Skeletal muscle cell (primary cell): ENCODE data around the gene GRHL3.
A peak's percentile ranks its signal among the peaks of the same experiment; 100 is the strongest.

Source experiments
- DNase-seq: peaks from one replicate; pipeline ENCODE4 v3.0.0-alpha.2; 2010; ENCODE audit warnings: low read depth
- H3K4me3 ChIP-seq: 2 replicates; pipeline ENCODE4 v1.5.1; 2011; ENCODE audit warnings: low read depth, mild to moderate bottlenecking, control low read depth, low read length, moderate library complexity

Gene GRHL3

DNA sequence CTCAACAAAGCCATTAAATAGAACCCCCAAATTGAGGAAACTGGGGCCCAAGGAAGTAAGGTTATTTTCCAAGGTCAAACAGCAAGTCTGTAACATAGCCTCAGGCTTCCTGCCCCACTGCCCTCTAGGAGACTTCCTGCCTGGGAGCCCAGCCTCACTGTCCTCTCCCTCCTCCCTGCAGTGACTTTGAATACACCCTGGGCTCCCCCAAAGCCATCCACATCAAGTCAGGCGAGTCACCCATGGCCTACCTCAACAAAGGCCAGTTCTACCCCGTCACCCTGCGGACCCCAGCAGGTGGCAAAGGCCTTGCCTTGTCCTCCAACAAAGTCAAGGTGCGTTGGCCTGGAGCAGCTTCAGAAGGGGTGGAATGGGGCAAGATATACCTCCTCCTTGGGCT is 18.3 kb downstream of the GRHL3 start:
- no peak overlapping the region for H3K4me3 ChIP-seq
- no peak for DNase-seq

DNA sequence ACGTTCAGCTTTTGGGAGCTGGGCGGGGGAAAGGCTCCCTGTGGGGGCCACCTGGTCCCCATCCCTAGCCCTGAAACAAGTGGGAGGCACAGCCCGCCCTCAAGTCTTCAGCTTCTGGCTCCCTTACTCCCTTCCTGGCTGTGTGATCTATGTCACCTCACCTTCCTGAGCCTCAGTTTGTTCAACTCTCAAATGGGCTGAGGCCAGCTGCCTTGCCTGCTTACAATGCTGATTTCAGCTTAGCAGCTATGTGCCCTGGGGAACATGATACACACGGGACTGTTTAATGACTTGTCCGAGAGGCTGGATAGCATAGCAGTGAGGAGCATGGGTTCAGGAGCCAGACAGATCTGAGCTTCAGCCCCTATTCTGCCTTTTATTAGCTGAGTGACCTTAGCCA is 19.3 kb downstream of the GRHL3 start:
- DNase-seq, result no peak
- no peak overlapping the region for H3K4me3 ChIP-seq

DNA sequence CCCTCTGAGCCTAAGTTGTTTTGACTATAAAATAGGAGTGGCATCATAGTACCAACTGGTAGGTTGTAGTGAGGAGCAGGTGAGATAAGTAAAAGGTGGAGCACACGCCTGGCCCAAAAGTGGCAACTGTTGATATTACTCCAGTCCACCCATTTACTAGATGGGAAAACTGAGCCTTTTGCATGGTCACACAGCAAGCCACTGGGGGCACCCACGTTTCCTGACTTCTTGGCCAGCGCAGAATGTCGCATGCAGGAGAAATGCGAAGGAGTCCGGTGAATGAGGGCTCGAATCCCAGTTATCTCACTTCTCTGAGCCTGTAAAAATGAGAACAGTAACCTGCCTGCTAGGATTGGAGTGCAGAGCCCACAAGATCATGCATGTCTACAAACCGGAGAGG is 20.8 kb downstream of the GRHL3 start:
- no peak overlapping the region for H3K4me3 ChIP-seq
- DNase-seq, result no peak

DNA sequence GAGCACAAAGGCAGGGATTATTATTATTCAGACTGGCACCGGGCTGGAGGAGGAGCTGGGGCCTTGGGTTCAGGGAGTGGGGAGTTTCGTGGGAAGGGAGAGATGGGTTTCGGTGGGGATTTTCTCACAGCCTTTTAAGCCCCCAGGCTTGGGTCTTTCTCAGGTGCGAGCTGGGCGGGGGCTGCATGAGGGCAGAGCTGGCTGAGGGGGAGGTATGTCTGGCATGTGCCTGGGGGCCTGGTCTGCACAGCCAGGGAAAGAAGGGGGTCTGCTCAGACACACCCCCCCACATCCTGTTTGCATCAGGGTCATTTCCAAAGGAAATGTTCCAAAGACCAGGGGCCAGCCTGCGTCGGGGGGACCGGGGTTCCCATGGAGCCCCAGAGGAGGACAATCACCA is 21.6 kb downstream of the GRHL3 start:
- no peak for DNase-seq
- no peak overlapping the region for H3K4me3 ChIP-seq

DNA sequence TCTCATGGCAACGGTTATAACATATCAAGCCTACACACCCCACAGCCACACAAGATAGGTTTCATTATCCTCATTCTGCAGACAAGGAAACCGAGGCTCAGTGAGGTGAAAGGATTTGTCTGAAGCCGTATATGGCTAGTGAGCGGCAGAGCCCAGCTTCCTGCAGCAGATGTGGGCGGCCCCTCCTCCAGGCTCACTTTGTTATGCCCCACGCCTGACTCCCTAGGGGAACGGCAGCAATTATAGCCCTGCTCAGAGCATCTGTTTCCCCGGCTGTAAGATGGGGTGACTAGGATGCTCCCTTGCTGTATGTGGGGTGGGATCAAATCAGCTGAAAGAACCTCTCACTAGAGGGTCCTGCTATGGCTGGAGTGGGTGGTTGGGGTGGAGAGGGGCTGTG is 22.1 kb downstream of the GRHL3 start:
- DNase-seq, result no peak

DNA sequence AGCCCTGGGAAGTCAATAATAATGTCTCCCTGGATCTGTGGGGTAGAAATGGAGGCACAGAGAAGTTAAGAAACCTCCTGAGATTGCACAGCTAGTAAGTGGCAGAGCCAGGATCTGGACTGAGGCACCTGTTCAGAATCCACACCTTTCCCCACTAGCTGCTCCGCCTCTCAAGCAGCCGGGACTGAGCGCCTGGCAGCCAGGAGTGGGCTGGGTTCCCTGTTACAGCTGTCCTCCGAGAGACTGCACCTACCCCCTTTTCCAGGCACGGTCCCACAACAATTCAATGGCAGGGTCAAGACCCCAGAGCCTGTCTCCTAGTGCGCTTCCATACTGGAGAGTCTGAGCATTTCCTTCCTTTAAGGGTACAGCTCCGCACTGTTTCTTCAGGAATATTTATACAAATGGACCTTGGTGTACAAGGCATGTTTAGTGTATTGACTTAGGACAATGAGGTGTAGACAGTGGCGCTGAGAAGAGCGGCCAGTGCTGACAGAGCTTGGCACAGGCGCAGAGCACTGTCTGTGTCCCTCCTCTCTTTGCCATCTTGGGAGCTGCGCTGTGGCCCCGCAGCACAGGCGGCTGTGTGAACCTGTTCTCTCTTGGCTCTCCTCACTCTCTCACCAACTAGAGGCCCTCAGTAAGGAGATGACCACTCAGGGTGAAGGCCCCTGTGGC is 24.4 kb downstream of the GRHL3 start:
- no peak for DNase-seq
- H3K4me3 ChIP-seq, result no peak overlapping the region

More for the DNA sequence above, 22.1 kb downstream of the GRHL3 start:
- no peak overlapping the region for H3K4me3 ChIP-seq

DNA sequence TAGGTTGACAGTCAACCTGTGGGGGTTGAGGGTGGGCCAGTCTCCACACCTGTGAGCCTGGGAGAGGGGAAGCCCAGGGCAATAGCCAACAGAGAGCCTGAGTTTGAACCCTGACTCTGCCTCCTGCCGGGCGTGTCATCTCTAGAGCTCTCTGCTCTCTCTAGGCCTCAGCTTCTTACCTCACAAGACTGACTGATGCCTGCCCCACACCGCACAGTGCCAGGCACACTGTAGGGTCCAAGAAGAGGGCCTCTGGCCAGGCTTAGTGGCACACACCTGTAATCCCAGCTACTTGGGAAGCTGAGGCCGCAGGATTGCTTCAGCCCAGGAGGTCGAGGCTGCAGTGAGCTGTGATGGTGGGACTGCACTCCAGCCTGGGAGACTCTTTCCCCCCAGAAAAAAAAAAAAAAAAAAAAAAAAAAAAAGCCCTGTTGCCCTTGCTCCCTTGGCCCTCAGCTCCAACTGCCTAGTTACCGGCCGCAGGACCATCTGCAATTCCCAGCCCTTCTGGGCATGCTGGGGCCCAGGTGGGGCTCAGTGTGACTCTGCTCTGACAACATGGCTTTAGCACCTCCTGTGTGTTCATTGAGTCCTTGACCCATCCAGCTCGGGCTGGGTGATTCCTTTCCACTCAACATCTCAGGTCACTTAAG is 25.1 kb downstream of the GRHL3 start:
- no peak for DNase-seq
- H3K4me3 ChIP-seq, result no peak overlapping the region

DNA sequence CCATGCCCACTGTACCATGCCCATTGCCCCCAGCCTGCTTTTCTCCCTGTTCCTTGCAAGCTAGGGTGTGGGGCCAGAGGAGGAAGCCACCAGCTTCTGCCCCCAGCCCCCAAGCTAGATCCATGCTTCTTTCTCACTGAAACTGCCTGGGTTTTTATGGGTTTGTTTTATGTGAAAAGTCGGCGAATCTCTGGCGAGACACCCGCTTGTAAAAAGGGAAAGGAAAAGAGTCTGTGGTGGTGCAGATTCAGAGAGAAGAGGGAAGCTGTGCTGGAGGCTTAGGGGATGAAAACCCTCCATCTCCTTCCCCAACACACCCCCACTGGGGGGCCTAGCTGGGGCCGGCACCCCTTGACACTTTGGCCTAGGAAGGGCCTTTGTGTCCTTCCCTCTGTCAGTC is 26.2 kb downstream of the GRHL3 start:
- H3K4me3 ChIP-seq, result no peak overlapping the region
- no peak for DNase-seq

DNA sequence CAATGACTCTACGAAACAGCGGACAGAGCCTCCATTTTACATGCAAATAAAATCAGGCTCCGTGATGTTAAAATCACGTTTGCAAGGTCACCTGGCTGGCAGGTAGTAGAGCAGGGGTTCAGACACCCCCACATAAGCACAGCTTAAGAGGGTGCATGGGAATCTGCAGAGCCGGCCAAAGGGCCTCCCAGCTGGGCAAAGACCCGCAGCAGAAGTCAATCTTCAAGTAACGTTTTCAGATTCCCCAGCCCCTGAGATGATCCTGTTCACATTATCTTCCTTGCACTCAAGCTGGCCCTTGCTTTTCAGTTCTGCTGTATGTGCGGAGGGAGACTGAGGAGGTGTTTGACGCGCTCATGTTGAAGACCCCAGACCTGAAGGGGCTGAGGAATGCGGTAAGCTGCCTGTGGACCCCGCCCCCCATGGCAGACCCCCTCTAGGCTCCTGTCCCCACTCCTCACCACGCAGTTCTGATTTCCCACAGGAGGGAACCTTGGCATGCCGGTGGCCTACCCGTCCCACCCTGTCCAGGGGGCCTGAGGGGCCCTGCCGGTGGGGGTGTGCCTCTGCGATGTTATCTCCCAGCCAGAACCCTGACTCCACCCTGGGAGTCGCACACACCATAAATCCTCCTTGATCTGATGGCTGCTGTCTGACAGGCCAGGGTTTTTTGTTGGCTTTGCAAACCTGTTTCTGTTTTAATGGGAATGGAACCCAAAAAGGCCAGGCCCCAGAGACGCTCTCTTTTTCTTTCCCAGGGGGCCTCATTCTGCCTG is 28.2 kb downstream of the GRHL3 start:
- no peak for DNase-seq
- H3K4me3 ChIP-seq, result no peak overlapping the region

DNA sequence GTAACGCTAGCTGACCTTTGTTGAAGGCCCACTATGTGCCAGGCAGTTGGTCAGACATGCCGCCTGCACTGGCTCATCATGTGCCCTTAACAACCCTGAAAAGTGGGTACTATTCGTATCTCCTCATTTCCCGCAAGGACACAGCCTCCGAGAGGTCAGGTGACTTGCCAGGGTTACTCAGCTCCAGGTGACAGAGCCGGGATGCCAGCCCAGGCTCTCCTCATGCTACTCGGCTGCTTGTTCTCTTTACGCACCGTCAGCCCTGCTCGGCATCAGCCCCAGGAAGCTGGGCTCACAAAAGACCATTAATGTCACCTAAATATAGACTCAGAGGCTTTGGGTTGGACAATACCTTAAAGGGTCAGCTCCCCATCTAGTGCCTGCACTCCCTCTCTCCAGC is 29.0 kb downstream of the GRHL3 start:
- no peak overlapping the region for H3K4me3 ChIP-seq
- no peak for DNase-seq

DNA sequence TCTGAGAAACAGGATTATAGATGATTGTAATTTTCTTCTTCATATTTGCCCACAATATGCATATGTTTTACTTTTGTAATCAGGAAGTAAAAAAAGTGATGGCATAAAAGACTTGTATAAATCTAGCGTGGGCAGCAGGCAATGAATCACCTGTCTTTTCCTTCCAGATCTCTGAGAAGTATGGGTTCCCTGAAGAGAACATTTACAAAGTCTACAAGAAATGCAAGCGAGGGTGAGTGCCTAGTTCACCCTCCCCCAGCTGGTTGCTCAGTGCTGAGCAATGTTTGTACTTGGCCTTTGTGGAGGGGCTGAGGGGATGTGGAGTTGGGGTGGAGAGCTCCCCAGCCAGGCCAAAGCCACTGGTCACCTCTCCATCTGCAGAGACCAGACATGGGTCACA is 30.7 kb downstream of the GRHL3 start:
- DNase-seq, result no peak
- H3K4me3 ChIP-seq, result no peak overlapping the region

DNA sequence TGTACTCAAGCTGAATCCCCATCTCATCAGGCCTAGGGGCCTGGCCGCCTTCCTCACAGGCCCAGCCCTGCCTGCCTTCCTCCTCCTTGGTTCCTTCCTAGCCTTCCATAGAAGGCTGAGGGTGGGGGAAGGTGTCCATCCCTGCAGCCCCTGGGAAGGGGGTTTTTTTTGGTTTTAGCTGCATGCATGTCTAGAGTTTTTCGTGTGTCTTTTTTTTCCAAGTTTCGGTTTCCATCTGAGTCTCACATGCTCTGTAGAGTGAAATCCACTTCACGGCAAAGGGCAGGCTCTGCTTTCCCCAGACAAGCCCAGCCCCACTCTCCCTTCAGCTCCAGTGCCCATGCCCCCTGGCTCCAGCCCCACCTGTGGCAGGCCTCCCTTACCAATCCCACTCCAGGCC is 32.1 kb downstream of the GRHL3 start:
- DNase-seq, result no peak

DNA sequence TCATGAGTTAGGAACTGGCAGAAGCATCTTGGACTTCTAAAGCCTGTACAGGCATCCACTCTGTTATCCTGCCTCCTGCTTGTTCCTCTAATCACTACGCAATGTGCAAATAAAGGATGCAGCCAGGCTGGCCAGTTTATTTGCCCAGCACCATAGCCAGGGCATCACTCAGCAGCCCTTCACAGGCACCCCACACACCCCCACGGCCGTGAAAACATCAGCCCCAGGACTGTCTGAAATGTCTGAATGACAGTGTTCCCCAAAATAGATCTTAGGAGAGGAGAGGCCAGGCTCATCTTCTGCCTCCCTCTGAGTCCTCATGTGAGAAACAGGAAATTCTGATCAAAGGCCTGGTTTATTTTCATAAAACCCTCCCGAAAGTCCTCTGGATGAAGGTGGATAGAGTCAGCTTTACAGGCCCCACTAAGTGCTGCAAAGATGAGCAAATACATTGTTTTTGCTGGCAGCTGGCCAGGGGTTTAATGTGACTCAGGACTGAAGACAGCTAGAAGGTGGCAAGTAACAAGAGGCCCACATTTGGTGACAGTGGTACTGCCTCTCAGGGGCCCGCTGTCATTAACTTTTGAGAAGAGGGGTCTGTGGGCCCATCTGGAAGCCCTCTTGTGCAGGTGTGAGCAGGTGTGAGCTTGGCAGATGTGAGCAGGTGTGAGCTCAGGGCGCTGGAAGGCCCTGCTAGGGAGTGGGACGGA is 32.9 kb downstream of the GRHL3 start:
- no peak overlapping the region for H3K4me3 ChIP-seq
- peak; percentile 34 for DNase-seq

More for the DNA sequence above, 32.1 kb downstream of the GRHL3 start:
- H3K4me3 ChIP-seq, result no peak overlapping the region

DNA sequence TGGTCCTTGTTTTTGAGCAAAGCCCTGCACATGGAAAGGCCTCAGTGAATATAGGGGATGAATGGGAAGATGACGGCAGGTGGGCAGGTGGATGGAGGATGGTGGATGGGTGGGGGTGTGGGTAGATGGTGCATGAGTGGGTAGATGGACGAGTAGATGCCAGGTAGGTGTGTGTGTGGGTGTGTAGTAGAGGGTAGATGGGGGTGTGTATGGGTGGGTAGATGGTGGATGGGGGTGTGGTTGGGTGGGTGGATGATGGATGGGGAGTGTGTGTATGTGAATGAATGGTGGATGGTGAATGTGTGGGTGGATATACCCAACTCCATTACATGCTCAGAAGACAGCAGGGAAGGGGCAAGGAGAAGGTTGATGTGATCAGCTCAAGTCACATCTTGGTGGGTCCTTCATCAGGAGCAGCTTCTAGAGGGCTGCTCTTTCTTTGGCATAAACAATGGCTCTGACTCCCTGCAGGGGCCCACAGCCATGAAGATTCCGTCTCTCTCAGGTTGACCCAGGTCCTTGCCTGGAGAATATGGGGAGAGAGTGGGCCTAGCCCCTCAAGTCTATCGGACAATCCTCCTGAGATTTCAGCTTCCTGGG is 34.2 kb downstream of the GRHL3 start:
- no peak for DNase-seq
- H3K4me3 ChIP-seq, result no peak overlapping the region

DNA sequence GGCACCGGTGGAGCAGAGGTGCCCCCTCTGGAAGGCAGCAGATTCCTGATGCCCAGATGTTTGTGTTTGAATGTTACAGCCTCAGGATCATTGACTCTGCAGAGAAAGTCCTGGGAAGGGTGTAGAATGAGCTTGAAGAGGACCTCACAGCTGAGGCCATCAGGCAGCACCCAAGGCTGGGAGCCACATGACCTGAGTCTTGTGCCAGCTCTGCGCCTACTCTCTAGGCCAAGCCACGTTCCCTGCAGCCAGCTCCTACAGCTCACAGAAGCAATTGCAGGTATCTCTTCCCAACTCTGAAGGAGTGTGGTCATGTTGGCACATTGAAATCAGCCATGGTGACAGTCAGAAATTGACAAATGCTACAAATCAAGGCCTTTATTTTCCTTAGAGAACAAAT is 36.3 kb downstream of the GRHL3 start:
- H3K4me3 ChIP-seq, result no peak overlapping the region
- DNase-seq, result no peak

DNA sequence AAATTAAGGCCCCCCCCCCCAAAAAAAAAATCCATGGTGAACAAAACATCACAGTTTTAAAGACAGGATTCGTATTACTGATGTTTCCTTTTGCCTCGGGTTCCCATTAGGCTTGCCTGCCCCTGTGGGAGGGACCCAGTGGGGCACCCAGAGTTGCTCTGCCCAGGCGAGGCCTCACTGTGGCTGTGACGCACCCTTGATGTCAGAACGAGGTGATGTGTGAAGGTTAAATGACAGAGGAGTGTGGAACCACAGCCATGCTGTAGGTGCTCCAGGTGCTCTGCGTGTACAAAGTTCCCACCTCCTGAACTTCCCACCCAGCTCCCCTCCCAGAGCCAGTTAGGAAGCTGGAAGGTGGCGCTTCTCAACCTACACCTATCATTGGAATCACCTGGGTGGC is 37.9 kb downstream of the GRHL3 start:
- H3K4me3 ChIP-seq, result no peak overlapping the region
- no peak for DNase-seq

DNA sequence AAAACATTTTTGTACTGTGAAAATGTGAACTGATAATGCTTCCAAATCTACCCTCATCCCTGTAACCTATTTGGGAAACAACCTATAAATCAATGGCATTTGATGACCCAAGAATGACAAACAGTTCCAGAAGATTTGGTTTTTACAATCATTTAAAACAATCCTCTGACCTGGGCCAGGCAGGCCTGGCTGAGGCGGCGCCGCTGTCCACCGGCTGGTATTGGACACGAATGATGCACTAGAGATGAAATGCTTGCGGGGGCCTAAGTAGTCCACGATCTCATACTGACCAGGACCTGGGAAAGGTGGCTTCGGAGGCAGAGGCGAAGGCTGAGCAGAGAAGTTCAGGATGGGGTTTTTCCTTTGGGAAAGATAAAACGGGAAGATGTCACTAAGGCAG is 41.5 kb downstream of the GRHL3 start:
- DNase-seq, result no peak
- H3K4me3 ChIP-seq, result no peak overlapping the region

DNA sequence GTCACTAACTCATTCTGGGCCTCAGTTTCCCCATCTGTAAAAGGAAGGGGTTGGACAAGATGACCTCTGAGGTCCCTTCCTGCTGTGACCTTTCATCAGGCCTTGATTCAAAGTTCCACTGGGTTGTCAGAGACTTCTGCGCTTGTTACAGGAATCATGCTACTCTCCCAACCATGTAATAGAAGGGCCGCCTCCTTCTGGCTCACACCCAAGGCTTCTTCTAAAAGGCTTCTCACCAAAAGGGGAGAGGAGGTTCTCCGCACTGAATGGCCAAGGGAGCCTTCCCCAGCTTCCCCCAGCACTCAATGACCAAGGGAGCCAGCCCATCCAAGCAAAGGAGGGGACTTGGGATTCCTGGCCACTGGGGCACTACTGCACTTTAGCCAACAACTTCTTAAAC is 42.7 kb downstream of the GRHL3 start:
- no peak for DNase-seq
- H3K4me3 ChIP-seq, result no peak overlapping the region

DNA sequence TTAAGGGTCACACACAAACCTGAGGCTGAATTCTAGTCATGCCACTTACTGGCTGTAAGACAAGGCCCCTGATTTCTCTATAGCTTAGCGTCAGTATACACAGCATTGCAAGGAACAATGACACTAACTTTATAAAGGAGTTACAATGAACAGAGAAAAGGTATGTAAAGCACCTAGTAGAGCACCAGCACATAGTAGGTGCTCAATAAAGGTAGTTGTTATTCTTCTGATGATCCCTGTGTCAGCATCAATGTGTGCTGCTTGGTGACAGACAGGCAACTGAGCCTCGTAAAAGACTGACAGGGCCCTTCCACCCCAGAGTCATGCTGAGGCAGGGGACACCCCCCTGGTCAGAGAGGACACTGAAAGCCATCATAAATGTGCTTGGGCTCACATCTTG is 43.2 kb downstream of the GRHL3 start:
- DNase-seq, result no peak
- no peak overlapping the region for H3K4me3 ChIP-seq
